HepG2 (cell line): ENCODE results near the gene BCL2L11. TPM values are rescaled to one million over a fixed set of nuclear protein-coding genes. Genes with fewer than 3 reads are reported as not detected.
A peak's percentile ranks its signal among the peaks of the same experiment; 100 is the strongest.

Experiments
- ETV5 ChIP-seq: IDR thresholded peaks from 2 replicates; pipeline ENCODE4 v1.6.1; 2018; ENCODE audit warnings: missing biosample characterization, missing genetic modification reagents, inconsistent platforms, borderline replicate concordance
- HDAC2 ChIP-seq: sonication (generic); formaldehyde crosslinking; IDR thresholded peaks from 2 replicates; pipeline ENCODE4 v1.4.0; 2020; ENCODE audit warnings: missing genetic modification reagents
- MEIS1 ChIP-seq: sonication (generic); formaldehyde crosslinking; IDR thresholded peaks from 2 replicates; pipeline ENCODE4 v1.9.0; 2021; ENCODE audit warnings: mild to moderate bottlenecking, missing genetic modification reagents, moderate library complexity, borderline replicate concordance
- MLX ChIP-seq: IDR thresholded peaks from 2 replicates; pipeline ENCODE4 v1.6.1; 2016
- MTA1 ChIP-seq: sonication (generic); formaldehyde crosslinking; IDR thresholded peaks from 2 replicates; pipeline ENCODE4 v1.4.0; 2020; ENCODE audit warnings: missing genetic modification reagents, mild to moderate bottlenecking, borderline replicate concordance
- MXD3 ChIP-seq: IDR thresholded peaks from 2 replicates; pipeline ENCODE4 v1.6.1; 2016; ENCODE audit warnings: mild to moderate bottlenecking, missing biosample characterization, missing genetic modification reagents
- NFIB ChIP-seq: sonication (generic); formaldehyde crosslinking; IDR thresholded peaks from 2 replicates; pipeline ENCODE4 v1.9.0; 2021; ENCODE audit warnings: missing genetic modification reagents, mild to moderate bottlenecking, borderline replicate concordance
- SP4 ChIP-seq: sonication (generic); formaldehyde crosslinking; IDR thresholded peaks from 2 replicates; pipeline ENCODE4 v1.8.1; 2023; ENCODE audit warnings: mild to moderate bottlenecking, missing genetic modification reagents
- TAF1 ChIP-seq: sonication (generic); formaldehyde crosslinking; IDR thresholded peaks from 2 replicates; pipeline ENCODE4 v1.4.0; 2020; ENCODE audit warnings: missing genetic modification reagents
- TFAP4 ChIP-seq: sonication (generic); IDR thresholded peaks from 2 replicates; pipeline ENCODE4 v1.6.1; 2016; ENCODE audit warnings: low read depth, borderline replicate concordance
- ZFYVE20 ChIP-seq: sonication (generic); formaldehyde crosslinking; IDR thresholded peaks from 2 replicates; pipeline ENCODE4 v1.8.0; 2023; ENCODE audit warnings: low read depth, mild to moderate bottlenecking, moderate library complexity, missing genetic modification reagents, borderline replicate concordance
- ZMYM2 ChIP-seq: sonication (generic); formaldehyde crosslinking; IDR thresholded peaks from 2 replicates; pipeline ENCODE4 v1.8.0; 2022; ENCODE audit warnings: mild to moderate bottlenecking, missing genetic modification reagents
- ZNF619 ChIP-seq: sonication (generic); formaldehyde crosslinking; IDR thresholded peaks from 2 replicates; pipeline ENCODE4 v1.4.0; 2020; ENCODE audit warnings: mild to moderate bottlenecking, missing genetic modification reagents
- ZNF773 ChIP-seq: sonication (generic); formaldehyde crosslinking; IDR thresholded peaks from 2 replicates; pipeline ENCODE4 v1.4.0; 2020; ENCODE audit warnings: missing genetic modification reagents, borderline replicate concordance
- ZNF883 ChIP-seq: sonication (generic); formaldehyde crosslinking; IDR thresholded peaks from 2 replicates; pipeline ENCODE4 v1.5.1; 2020; ENCODE audit warnings: mild to moderate bottlenecking, missing genetic modification reagents; ENCODE audit errors: not compliant biosample characterization
- polyA plus RNA-seq, 8 experiments: library from polyadenylated mRNA; depleted of rRNA in 3 of 8; stranded (reverse) in 7 of 8; unstranded in 1 of 8; fragments of >200 nt; fragmentation: Illumina TruSeq in 4 of 8; extraction: Trizol in 4 of 8; gene quantifications; 2 replicates each; pipeline versions ENCODE4 v1.2.1 to v1.2.3, GENCODE V29; 2011 to 2016; ENCODE audit warnings: low read depth in 4 of 8, missing spikeins in 1 of 8, mixed read lengths in 1 of 8; ENCODE audit not compliant: insufficient read depth in 1 of 8
- total RNA-seq, 5 experiments: library from RNA; depleted of rRNA; stranded (reverse); fragments of >200 nt; fragmentation: Illumina TruSeq; extraction: Trizol; gene quantifications; 2 replicates each; pipeline ENCODE4 v1.2.3, GENCODE V29; 2016; ENCODE audit warnings: low read depth in 1 of 5
- TF ChIP-seq, protein P1 (sequence below): IDR thresholded peaks from 2 replicates; pipeline ENCODE4 v1.6.1; 2016
- TF ChIP-seq, protein P2 (sequence below): sonication (generic); formaldehyde crosslinking; IDR thresholded peaks from 2 replicates; pipeline ENCODE4 v1.4.0; 2020; ENCODE audit warnings: missing genetic modification reagents; ENCODE audit errors: not compliant biosample characterization
- TF ChIP-seq, protein P3 (sequence below): sonication (generic); formaldehyde crosslinking; IDR thresholded peaks from 2 replicates; pipeline ENCODE4 v1.4.0; 2020; ENCODE audit warnings: mild to moderate bottlenecking, missing genetic modification reagents
- TF ChIP-seq, protein P4 (sequence below): sonication (generic); formaldehyde crosslinking; IDR thresholded peaks from 2 replicates; pipeline ENCODE4 v1.4.0; 2020; ENCODE audit warnings: missing genetic modification reagents

BCL2L11 gene
- total and polyA plus RNA-seq, 2 of the 13 experiments (the other 11 are each of a cell fraction or from before 2014, with no cell fraction given), result 6.1 to 9.7 TPM

DNA sequence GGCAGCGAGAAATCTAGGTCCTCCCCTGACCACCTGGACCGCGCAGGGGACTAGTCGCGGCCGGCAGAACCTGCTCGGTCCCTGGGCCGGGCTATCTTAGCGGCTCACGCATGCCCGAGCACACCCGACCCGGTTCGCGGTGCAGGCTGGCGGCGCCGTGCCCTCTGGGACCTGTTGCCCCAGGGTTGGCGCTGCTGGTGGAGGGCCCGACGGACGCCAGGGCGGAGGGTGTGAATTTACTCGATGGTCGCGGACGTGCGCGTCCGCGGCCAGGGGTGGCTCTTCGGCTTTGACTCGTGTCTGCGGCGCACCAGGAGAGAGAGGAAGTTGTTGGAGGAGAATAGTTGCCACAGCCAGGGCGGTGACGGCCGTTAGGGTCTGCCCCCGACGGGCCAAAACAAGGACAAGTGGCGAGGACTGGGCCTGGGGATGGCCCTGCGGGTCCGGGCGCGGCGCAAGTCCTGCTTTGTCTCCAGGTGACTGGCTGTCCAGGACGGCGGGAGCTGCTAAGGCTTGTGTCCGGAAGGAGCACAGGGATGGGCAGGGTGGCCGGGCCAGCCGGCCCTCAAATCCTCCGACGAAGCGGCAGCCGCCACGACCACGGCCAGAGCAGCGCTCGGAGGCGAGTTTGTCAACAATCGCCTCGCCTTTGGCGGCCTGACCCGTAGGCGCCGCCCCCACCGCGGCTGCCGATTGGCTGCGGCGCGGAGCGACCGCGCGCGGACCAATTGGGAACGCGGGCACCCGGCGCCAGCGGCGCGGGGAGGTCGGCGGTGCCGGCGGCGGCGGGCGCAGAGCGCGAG lies 1.3 kb downstream of the BCL2L11 start (continued):
- TF ChIP-seq ZFYVE20 (CRISPR knock-in tag) (peak; percentile 13; the same call in 1 of the 2 replicates), MLX (CRISPR knock-in tag) (peak; percentile 13; the same call in 1 of the 2 replicates), NFIB (peak; percentile 49; the same call in 1 of the 2 replicates), ZNF883 (peak; percentile 68), ZMYM2 (CRISPR knock-in tag) (peak; percentile 90), MTA1 (peak; percentile 37; the same call in 1 of the 2 replicates), TAF1 (no peak; the same call in 1 of the 2 replicates), MEIS1 (CRISPR knock-in tag) (no peak), SP4 (no peak; the same call in 1 of the 2 replicates), MXD3 (CRISPR knock-in tag) (no peak), ETV5 (CRISPR knock-in tag) (no peak), ZNF619 (CRISPR knock-in tag) (peak; percentile 57; the same call in 1 of the 2 replicates), TFAP4 (no peak; the same call in 1 of the 2 replicates), ZNF773 (no peak; the same call in 1 of the 2 replicates), HDAC2 (CRISPR knock-in tag) (peak; percentile 54)
- TF ChIP-seq, protein P1, sequence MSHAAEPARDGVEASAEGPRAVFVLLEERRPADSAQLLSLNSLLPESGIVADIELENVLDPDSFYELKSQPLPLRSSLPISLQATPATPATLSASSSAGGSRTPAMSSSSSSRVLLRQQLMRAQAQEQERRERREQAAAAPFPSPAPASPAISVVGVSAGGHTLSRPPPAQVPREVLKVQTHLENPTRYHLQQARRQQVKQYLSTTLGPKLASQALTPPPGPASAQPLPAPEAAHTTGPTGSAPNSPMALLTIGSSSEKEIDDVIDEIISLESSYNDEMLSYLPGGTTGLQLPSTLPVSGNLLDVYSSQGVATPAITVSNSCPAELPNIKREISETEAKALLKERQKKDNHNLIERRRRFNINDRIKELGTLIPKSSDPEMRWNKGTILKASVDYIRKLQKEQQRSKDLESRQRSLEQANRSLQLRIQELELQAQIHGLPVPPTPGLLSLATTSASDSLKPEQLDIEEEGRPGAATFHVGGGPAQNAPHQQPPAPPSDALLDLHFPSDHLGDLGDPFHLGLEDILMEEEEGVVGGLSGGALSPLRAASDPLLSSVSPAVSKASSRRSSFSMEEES (CRISPR knock-in tag), result 0 out of 2 replicates have a peak, but pooled peaks have one; percentile 2
- TF ChIP-seq, protein P2, sequence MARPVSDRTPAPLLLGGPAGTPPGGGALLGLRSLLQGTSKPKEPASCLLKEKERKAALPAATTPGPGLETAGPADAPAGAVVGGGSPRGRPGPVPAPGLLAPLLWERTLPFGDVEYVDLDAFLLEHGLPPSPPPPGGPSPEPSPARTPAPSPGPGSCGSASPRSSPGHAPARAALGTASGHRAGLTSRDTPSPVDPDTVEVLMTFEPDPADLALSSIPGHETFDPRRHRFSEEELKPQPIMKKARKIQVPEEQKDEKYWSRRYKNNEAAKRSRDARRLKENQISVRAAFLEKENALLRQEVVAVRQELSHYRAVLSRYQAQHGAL (CRISPR knock-in tag), result peak; percentile 74
- TF ChIP-seq, protein P3, sequence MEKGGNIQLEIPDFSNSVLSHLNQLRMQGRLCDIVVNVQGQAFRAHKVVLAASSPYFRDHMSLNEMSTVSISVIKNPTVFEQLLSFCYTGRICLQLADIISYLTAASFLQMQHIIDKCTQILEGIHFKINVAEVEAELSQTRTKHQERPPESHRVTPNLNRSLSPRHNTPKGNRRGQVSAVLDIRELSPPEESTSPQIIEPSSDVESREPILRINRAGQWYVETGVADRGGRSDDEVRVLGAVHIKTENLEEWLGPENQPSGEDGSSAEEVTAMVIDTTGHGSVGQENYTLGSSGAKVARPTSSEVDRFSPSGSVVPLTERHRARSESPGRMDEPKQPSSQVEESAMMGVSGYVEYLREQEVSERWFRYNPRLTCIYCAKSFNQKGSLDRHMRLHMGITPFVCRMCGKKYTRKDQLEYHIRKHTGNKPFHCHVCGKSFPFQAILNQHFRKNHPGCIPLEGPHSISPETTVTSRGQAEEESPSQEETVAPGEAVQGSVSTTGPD (CRISPR knock-in tag), result peak; percentile 42; the same call in 1 of the 2 replicates
- TF ChIP-seq, protein P4, sequence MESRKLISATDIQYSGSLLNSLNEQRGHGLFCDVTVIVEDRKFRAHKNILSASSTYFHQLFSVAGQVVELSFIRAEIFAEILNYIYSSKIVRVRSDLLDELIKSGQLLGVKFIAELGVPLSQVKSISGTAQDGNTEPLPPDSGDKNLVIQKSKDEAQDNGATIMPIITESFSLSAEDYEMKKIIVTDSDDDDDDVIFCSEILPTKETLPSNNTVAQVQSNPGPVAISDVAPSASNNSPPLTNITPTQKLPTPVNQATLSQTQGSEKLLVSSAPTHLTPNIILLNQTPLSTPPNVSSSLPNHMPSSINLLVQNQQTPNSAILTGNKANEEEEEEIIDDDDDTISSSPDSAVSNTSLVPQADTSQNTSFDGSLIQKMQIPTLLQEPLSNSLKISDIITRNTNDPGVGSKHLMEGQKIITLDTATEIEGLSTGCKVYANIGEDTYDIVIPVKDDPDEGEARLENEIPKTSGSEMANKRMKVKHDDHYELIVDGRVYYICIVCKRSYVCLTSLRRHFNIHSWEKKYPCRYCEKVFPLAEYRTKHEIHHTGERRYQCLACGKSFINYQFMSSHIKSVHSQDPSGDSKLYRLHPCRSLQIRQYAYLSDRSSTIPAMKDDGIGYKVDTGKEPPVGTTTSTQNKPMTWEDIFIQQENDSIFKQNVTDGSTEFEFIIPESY, result no peak
